GM12878 (cell line): ENCODE measurements around the gene DLG2.

Source experiments
- CTCF ChIP-seq, 3 experiments: IDR thresholded peaks in 2 of 3; conservative IDR thresholded peaks in 1 of 3; 2 replicates each; pipeline ENCODE4 v1.5.1; 2011; ENCODE audit warnings: low read depth in 3 of 3, low read length in 3 of 3, mild to moderate bottlenecking in 3 of 3, control low read depth in 2 of 3, moderate library complexity in 2 of 3, inconsistent platforms in 1 of 3, mixed read lengths in 1 of 3; ENCODE audit not compliant: control insufficient read depth in 2 of 3, insufficient read depth in 1 of 3; ENCODE audit errors: extremely low read depth in 1 of 3
- POLR2A ChIP-seq: IDR thresholded peaks from 2 replicates; pipeline ENCODE4 v1.6.1; 2011; ENCODE audit warnings: low read depth, mild to moderate bottlenecking, low read length
- TAF1 ChIP-seq: IDR thresholded peaks from 2 replicates; pipeline ENCODE4 v1.6.1; 2011; ENCODE audit warnings: mild to moderate bottlenecking, low read depth, low read length, borderline replicate concordance
- ZNF592 ChIP-seq: fragments of 450-650 bp; IDR thresholded peaks from 2 replicates; pipeline ENCODE4 v1.6.1; 2017; ENCODE audit warnings: mild to moderate bottlenecking, moderate library complexity

- TF ChIP-seq TAF1 = no peak
- TF ChIP-seq ZNF592 = no peak
- no peak for TF ChIP-seq POLR2A
- TF ChIP-seq CTCF (IDR thresholded peaks at IDR 0.05 in 2 of 3, conservative IDR thresholded peaks at IDR 0.05 in 1 of 3; ENCODE audit: control insufficient read depth in 2 of 3, extremely low read depth in 1 of 3, insufficient read depth in 1 of 3, low read depth in 3 of 3, low read length in 3 of 3) = no peak
Observed at GRCh38 chr11:83639995-83640758, 1987.0 kb downstream of the DLG2 start.
